IPS-NIHi11 (cell line): ENCODE results near the gene BCL2.

Experiments used
- DNase-seq: peaks from one replicate; pipeline ENCODE4 v3.0.0; 2012; ENCODE audit warnings: mixed read lengths, low spot score

The BCL2 gene

GRCh38 chr18:63284827-63285733 lies 34.5 kb downstream of the BCL2 start:
- DNase-seq, result no peak

GRCh38 chr18:63284173-63284799 lies 35.3 kb downstream of the BCL2 start:
- DNase-seq, result no peak

DNA sequence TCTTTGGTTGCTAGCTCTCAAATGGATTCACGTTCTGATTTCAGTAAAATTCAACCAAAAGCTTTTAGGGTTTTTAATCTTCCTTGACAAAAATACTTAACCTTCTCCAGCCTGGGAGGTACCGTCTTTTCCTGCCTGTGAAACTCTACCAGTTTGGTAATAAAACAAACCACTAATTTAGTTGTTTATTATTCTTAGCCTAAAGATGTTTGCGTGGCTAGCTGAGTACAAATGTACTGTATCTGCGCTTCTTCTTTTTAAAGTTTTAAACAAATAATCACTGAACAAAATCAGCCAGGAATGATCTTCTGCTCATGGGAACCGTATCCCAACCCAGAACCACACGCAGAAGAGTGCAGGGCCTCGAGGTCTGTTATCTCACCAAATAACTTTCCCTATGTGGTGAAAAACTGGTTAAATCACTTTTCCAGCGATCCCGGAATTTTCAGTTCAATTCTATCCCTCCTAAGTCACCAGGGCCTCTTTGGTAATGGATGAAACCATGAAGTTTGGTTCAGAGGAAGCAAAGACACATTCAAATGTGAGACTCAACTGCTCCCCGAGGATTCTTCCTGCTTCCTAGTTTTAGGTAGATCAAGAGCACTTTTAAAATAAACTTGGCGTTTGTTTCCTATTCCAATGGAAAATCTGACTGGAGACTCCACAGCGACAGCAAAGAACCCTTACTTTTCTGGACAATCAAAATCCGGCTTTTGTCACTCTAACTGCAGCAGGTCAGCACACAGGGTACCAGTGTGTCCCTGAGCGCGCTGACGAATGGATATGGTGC lies 36.1 kb downstream of the BCL2 start:
- no peak for DNase-seq

GRCh38 chr18:63282793-63283192 lies 36.8 kb downstream of the BCL2 start:
- no peak for DNase-seq

DNA sequence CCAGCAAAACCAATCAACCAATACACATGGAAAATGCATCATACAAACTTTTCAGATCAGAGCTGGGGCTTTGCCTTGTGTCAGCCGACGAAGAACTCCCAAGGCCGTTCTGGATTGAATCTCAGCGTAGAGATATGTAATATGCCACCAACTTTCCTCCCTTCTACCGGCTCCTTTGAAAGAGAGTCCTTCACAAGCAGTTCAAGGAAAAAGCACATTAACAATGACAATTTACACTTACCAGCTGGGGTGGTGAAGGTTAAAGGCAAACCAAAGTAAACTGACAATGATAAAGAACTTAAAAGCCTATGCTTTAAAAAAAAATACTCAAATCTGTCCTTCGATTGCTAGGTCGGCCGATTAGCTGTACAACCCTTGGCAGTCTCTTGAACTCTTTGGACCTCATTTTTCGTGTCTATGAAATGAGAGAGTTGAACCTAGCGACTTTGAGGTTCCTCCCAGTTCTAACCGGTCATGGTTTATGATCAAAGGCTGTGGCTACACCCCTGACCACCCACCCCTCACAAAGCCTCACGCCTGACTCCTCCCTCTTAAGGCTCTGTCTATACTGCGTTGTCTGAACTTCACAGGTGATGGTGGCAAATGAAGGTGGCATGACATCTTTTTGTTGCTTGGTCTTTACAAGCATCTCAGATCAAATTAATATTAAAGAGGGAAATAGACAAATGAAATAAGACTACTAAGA lies 46.2 kb downstream of the BCL2 start:
- no peak for DNase-seq

- DNase-seq, result no peak
These were observed 46.9 kb downstream of the BCL2 start for GRCh38 chr18:63272638-63273037.

- DNase-seq, result no peak
These were observed 47.7 kb downstream of the BCL2 start for GRCh38 chr18:63271881-63272299.

DNA sequence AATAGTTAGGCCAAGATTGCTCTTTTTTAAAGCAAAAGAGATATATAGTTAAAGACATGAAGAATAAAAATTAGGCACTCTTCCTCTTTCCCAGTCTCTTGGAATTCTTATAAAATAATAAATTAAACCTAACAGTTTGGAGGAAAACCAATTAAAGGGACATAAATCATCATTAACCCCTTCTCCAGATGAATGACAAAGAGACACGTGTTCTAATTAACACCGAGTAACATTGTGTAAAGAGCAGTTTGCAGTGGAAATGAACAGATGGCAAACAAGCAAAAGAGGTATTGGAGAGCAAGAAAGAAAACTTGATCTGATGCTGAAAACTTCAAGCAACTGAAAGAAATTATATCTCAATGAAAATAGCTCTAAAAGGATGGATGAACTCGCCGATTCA lies 48.4 kb downstream of the BCL2 start:
- no peak for DNase-seq

DNA sequence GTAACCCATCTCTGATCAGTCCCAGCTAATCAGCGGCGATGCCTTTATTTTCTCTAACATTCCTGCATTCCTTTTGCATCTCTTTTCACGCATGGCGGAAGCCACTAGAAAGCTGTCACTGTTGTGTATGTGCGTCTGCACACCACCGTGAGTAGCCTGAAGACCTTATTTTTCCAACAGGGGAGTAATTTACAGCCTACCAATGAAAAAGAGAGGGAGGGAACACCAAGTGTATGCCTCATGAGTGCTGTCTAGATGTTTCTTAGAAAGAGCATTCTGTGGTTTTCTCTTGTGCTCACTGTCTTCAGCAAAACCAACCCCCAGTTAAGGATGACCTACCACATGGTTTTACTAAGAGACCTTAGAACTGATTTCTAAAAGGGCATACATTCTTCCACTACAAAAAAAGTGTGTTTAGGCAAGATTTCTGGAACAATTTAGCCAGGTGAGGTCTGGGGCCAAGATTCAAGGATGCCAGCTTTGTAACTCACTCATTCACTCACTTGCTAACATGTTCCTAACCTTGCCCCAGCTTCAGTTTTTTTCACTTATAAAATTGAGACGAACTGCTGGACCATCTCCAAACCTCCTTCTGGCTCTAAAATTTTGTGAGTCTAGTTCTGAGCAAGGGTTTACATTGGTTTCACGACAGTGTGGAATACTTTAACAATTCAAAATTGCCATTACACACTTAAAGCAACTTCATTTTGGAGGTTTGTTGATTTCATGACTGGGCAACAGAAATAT lies 51.4 kb downstream of the BCL2 start:
- no peak for DNase-seq

- no peak for DNase-seq
These were observed 52.4 kb downstream of the BCL2 start for GRCh38 chr18:63266888-63267790.

GRCh38 chr18:63265326-63265725 lies 54.2 kb downstream of the BCL2 start:
- DNase-seq, result no peak

DNA sequence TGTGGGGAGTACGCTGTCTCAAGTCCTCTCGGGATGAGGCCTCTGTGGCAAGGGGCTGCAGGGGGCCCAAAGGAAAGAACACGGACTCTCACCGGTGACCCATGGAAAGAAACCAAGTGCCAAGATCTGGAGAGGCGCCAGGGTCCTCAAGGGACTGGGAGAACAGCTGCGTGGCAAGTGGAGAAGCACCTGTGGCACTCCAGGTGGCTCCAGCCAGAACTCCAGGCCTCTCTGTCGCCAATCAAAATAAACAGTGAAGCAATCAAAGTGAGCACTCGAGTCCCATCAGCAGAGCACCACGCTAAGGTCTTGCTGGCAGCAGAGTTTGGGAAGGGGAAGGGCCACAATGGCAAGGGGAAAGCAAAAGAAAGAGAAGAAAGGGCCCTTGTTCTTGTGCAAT lies 54.7 kb downstream of the BCL2 start:
- no peak for DNase-seq

DNA sequence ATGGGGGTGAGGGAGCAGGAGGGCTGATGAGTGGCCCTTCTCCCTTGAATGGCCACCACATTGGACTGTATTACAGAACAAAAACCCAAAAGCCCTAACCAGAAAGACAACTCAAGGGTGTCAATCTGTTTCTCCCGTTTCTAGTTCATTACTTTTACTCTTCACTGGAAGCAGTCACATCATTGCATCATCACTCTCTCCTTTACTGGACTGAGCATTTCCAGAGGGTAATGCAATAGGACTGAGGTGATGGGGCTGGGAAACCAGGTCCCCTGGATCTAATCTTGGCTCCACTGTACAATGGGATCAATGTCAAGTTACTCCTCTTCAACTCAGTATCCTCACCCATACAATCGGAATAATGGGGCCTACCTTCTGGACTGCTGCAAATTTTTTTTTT lies 56.1 kb downstream of the BCL2 start:
- DNase-seq, result no peak

- no peak for DNase-seq
These were observed 56.9 kb downstream of the BCL2 start for GRCh38 chr18:63262369-63263335.

DNA sequence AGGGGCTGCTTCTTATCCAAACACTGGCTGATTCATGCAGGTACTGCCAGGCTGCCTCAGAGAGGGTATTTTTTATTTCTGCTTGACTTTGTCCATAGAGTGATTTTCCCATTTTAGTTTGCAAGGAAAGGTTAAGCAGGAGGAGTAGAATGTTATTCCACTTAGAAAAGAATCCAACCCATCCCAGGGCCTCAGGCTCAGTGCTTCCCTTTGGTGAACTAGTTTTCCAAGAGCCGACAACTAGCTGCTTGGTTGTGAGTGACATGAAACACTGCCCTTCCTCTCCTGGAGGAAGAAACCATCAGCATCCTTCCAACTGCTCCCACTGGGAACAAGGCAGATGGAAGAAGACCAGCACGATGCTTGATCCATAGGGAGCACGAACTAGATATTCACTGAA lies 58.5 kb downstream of the BCL2 start:
- no peak for DNase-seq

GRCh38 chr18:63260380-63260754 lies 59.2 kb downstream of the BCL2 start:
- DNase-seq, result no peak

GRCh38 chr18:63259567-63260379 lies 59.8 kb downstream of the BCL2 start:
- no peak for DNase-seq
